Measurements from ENCODE around the gene WDR1.

Gene WDR1

GRCh38 chr4:10072420-10073017 is 44.1 kb downstream of the WDR1 start:
- no peak for DNase-seq (ENCODE audit: low read depth in 2 of 2)

GRCh38 chr4:10069075-10069642 is 47.4 kb downstream of the WDR1 start:
- no peak for DNase-seq (ENCODE audit: low read depth in 2 of 2)

DNA sequence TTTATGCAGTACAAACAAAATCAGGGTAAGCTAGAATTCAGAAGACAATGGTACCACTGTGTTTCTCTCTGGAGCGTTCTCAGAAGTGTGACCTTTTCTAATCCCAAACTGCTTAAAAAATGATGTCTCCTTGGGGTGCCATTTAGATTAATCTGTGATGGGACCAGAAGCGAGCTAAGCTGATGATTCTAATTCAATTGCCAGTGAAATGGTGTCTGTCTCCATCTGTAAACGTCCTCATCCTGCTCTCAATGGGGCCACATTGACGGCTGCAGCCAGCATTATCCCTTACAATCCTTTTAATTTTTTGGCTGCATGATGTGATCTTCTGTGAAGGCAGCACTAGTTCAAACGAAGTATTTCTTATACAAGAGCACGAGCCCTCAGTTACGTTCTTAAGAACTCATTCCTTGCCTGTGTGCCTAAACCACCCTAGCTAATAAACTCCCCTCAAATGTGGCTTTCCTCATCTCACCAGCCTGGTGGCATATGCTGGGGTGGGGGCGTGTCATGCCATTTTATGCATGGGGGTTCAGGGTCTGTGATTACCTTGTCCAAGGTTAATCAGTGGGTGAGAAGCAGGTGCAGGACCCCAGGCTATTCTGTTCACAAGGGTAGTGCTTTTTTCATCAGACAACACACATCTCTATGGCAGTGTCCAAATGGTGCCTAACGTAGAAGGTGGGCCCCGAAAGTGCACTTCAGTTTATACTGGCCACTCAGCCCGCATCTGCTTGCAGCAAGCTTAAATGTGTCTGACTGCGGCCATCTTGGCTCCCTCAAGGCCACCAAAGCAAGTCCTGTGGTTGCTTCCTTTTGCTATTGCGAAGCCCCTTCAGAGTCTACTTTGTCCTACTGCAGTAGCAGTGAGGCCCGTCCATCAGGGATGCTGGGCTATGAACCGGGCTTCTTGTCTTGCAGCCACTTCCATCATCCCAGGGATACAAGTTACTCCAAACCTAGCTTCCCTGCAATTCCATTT is 49.6 kb downstream of the WDR1 start:
- DNase-seq (ENCODE audit: low read depth in 2 of 2) = no peak

DNA sequence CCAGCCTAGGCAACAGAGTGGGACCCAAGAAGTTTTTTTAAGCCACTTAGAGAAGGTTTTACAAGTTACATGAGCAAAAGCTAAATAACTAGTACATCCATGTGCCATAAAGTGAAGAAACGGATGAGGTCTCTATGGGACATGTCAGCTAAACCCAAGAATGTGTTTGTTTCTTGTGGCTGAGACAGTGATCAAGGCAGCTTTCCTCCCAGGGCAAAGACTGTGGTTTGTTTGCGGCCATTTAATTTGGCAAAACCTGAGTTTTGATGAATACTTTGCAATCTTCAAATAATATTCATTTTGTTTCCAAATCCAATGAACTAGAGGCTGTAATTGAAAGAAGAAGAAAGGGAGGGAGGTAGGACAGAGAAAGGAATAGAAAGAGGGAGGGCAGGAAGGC is 50.4 kb downstream of the WDR1 start:
- no peak for DNase-seq (ENCODE audit: low read depth in 2 of 2)

DNA sequence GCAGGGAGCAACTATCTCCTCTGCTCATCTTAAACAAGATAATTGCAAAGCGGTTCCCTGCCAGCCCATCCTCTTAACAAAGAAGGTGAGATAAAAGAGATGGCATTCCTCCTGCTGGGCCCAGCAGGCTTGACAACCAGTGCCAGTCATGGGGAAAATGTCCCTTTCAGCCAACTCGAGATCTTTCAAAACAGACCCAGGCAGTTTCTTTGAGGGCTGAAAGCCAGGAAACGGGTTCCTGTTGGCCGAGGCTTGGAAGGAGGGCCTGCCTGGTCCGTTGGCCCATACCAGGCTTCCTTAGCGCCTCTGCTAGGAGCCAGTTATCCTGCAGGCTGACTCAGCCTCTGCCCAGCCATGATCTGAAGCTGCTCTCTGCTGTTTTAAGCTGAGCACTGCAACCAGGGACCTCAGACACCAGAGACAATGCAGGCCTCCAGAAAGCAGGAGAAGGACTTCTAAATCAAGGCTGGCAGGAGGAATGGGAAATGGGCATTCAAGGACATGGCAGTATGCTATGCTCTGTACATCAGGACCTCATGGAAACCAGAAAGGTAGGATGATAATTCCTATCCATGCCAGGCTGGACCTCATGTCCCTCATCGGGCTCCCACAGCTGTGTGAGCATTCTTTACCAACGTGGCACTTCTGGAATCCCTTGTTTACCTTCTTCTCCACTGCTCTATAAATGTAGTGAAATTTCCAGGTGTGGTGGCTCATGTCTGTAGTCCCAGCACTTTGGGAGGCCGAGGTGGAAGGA is 52.9 kb downstream of the WDR1 start:
- no peak for DNase-seq (ENCODE audit: low read depth in 2 of 2)

DNA sequence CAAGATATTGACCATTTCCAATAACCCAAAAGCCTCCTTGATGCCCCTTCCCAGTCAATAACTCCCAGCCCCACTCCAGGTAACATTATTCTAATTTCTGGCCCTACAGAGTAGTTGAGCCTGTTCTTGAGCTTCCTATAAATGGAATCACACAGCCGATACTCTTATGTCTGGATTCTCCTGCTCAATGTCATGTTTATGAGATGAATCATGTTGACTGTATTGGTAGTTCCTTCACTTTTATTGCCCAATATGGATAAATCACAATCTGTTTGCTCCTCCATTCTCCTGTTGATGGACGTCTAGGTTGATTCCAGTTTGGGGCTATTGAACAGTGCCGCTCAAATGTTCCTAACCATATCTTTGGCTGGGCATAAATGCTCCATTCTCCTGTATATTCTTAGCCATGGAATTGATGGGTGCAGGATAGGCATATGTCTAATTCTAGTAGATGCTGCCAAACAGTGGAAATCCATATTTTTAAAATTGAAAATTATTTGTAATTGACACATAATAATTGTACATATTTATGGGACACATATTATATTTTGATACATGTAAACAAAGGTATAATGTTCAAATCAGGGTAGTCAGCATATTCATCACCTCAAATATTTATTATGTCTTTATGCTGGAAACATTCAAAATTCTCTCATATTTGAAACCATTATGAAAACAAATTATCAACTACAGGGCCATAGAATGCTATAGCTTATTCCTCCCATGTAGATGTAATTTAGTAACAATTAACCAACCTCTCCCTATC is 54.8 kb downstream of the WDR1 start:
- no peak for DNase-seq (ENCODE audit: low read depth in 2 of 2)

DNA sequence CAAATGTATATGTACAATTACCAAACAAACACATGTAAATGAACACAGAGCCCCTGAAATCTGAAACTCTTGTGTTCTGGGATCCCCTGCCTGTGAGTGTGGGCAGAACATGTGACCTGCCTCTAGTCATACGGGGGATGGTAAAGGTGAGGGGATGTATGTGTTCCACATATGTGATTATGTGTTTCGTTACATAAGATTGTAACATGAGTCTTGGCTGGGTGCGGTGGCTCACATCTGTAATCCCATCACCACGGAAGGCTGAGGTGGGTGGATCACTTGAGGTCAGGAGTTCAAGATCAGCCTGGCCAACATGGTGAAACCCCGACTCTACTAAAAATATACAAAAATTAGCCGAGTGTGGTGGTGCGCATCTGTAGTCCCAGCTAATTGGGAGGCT is 58.2 kb downstream of the WDR1 start:
- DNase-seq (ENCODE audit: low read depth in 2 of 2) = no peak

GRCh38 chr4:10057023-10057395 is 59.6 kb downstream of the WDR1 start:
- DNase-seq (ENCODE audit: low read depth in 2 of 2) = no peak

GRCh38 chr4:10056334-10057022 is 60.1 kb downstream of the WDR1 start:
- no peak for DNase-seq (ENCODE audit: low read depth in 2 of 2)

DNA sequence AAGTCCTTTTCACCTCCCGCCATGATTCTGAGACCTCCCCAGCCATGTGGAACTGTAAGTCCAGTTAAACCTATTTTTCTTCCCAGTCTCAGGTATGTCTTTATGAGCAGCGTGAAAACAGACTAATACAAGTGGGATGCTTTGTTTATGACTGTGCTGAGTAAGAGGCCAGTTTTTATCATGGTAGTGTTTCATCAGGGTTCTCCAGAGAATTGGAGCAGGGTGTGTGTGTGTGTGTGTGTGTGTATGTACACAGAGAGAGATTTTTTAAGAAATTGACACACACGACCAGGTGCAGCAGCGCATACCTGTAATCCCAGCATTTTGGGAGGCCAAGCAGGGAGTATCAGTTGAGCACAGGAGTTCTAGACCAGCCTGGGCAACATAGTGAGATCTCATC is 60.7 kb downstream of the WDR1 start:
- no peak for DNase-seq (ENCODE audit: low read depth in 2 of 2)

DNA sequence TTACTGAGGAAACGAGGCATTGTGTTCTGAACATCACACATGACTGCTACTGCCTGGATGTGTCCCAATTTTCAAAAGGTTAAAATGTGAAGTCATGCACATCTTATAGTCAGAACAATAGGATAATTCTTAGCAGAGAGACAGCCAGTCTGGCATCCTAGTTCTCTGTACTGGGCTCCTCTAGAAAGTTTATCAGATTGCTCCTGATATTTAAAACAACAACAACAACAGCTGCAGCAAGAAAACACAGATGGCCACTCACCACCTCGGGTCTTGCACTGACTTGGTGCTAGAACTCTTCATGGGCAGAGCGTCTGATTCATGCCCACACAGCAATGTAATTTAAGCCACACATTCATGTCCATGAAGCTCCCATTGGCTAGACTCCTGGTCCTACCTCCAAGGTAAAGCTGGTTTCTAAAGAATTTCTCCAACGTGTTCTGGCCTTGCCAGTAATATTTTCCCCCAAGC is 62.0 kb downstream of the WDR1 start:
- no peak for DNase-seq (ENCODE audit: low read depth in 2 of 2)

- no peak for DNase-seq (ENCODE audit: low read depth in 2 of 2)
Measured at GRCh38 chr4:10053635-10054453, 62.8 kb downstream of the WDR1 start.

- DNase-seq (ENCODE audit: low read depth in 2 of 2) = no peak
Measured at GRCh38 chr4:10051517-10052135, 65.0 kb downstream of the WDR1 start.

- no peak for DNase-seq (ENCODE audit: low read depth in 2 of 2)
Measured at GRCh38 chr4:10050721-10051120, 65.9 kb downstream of the WDR1 start.

DNA sequence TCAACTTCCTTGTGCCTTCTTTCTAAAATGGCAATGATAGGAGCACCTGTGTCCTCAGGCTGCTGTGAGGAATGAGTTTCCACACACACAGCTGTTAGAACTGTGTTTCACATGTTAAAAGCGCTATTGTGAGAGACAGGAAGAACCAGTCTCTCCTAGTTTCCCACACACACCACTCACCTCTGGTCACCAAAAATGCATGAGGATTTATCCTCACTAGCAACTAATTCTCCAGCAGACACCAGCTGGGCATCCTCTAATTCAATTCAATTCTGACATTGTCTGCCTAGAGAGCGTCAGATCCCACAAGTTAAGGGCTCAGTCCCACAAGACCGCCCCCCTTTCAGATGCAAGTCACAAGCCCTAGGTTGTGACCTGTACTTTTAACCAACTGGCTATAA is 66.3 kb downstream of the WDR1 start:
- DNase-seq (ENCODE audit: low read depth in 2 of 2) = no peak

- DNase-seq (ENCODE audit: low read depth in 2 of 2) = no peak
Measured at GRCh38 chr4:10048941-10049697, 67.5 kb downstream of the WDR1 start.

GRCh38 chr4:10047967-10048366 is 68.6 kb downstream of the WDR1 start:
- no peak for DNase-seq (ENCODE audit: low read depth in 2 of 2)

- no peak for DNase-seq (ENCODE audit: low read depth in 2 of 2)
Measured at GRCh38 chr4:10046471-10046870, 70.1 kb downstream of the WDR1 start.

GRCh38 chr4:10045481-10045880 is 71.1 kb downstream of the WDR1 start:
- no peak for DNase-seq (ENCODE audit: low read depth in 2 of 2)

Measured in stimulated activated CD8-positive, alpha-beta memory T cell treated with anti-CD3 and anti-CD28 coated beads, Interleukin-2, amount 100 ng/mL, for 1 hour (primary cell).